Esophagus muscularis mucosa (tissue), 4 donors: ENCODE measurements around the gene UBL7. TPM values are rescaled to one million over a fixed set of nuclear protein-coding genes. Genes with fewer than 3 reads are reported as not detected.

Experiments
- DNase-seq: peaks from one replicate; pipeline ENCODE4 v3.0.0-alpha.2; 2017; ENCODE audit errors: extremely low spot score
- H3K27ac ChIP-seq, 4 donors: fragments of 200-600 bp; sonication (generic); replicated peaks in 1 of 4; 1 replicate in 3 of 4; 2 replicates in 1 of 4; pipeline ENCODE4 v1.5.1; 2016 to 2019; ENCODE audit warnings: mild to moderate bottlenecking in 1 of 4
- H3K27me3 ChIP-seq, 4 donors: fragments of 200-600 bp; sonication (generic); one replicate each; pipeline versions ENCODE4 v1.5.1 to v1.6.0; 2016 to 2019
- H3K36me3 ChIP-seq, 4 donors: fragments of 200-600 bp; sonication (generic); one replicate each; pipeline ENCODE4 v1.5.1; 2016 to 2019
- H3K4me1 ChIP-seq, 4 donors: fragments of 200-600 bp; sonication (generic); one replicate each; pipeline ENCODE4 v1.5.1; 2016 to 2019
- H3K4me3 ChIP-seq, 4 donors: fragments of 200-600 bp; sonication (generic); 1 replicate in 2 of 4; 2 replicates in 2 of 4; pipeline ENCODE4 v1.5.1; 2016 to 2019; ENCODE audit warnings: mild to moderate bottlenecking in 4 of 4, moderate library complexity in 1 of 4
- H3K9me3 ChIP-seq, 4 donors: fragments of 200-600 bp; sonication (generic); 1 replicate in 3 of 4; 2 replicates in 1 of 4; pipeline ENCODE4 v1.5.1; 2016 to 2019
- EP300 ChIP-seq: sonication (generic); formaldehyde crosslinking; IDR thresholded peaks from one replicate; pipeline ENCODE4 v1.6.1; 2017; ENCODE audit warnings: antibody characterized with exemption
- POLR2A ChIP-seq: fragments of 450-650 bp; IDR thresholded peaks from one replicate; pipeline ENCODE4 v1.6.1; 2017; ENCODE audit warnings: antibody characterized with exemption, moderate library complexity, mild to moderate bottlenecking, low read depth
- POLR2AphosphoS5 ChIP-seq, 2 donors: sonication (generic); formaldehyde crosslinking; IDR thresholded peaks; one replicate each; pipeline ENCODE4 v1.6.1; 2017; ENCODE audit warnings: antibody characterized with exemption in 2 of 2
- WGBS: methylation state at CpG from one replicate; pipeline ENCODE4 v1.1.5; 2018; 5-methylcytosine and 5-hydroxymethylcytosine counted together
- intact Hi-C: fragments of 100-400 bp; cut with DNase I; formaldehyde crosslinking; loops from one replicate; pipeline ENCODE4 v1.15.1; 2023
- total RNA-seq, 4 donors: library from RNA; depleted of rRNA; stranded (reverse); fragments of >200 nt; gene quantifications; one replicate each; pipeline versions ENCODE4 v1.1.0 to v1.2.1, GENCODE V29; 2016
- TF ChIP-seq, protein P1 (sequence below), 3 experiments: fragments of 200-600 bp in 2 of 3; fragments of 450-650 bp in 1 of 3; sonication (generic) in 2 of 3; IDR thresholded peaks; one replicate each; pipeline ENCODE4 v1.5.1; 2017 to 2019; ENCODE audit warnings: antibody characterized with exemption in 3 of 3, mild to moderate bottlenecking in 2 of 3, moderate library complexity in 1 of 3

Gene UBL7
- total RNA-seq: 10 to 100 TPM; 52.7 to 69.7 (median 60.5) TPM

DNA sequence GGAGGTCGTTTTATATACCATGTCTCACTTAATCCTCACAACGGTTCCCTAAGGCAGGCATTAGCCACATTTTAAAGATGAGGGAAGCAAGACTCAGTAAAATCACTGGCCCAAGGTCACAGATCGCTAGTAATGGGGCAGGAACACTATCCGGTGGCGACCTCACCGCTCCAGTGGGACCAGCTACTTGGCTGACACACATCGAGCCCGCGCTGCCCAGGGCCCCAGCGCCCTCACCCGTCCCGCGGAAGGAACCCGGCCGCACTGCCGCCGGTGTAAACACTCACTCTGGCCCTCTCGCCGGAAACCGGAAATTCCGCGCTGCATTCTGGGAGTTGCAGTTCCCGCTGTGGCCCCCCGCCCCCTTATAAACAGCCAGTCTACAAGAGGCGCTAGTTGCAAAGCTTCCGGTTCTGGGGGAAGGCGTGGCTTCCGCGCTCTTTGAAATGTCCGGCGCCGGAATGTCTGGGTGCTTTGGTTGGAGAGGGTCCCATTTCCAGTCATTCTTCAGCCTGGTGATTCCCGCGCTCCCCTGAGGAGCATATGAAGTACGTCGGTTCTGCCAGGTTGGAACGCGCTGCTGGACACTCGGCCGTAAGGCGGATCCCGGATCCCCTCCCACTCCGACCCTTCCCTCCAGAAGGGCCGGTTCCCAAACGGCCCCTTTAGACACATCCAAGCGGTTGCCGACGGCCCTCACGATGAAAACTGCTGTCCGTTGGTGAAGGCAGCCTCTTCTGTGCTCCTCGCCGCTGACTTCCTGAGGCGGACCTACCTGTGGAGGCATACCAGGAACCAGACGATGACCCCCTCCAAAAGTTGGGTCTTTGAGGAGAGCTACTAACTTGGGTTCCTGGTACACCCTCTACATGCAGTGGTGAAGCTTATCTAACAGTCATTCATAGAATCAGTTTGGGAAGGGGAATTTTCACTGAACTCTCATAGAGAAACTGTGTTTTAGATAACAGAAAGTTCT, at the start of gene UBL7:
Gene UBL7 (minus strand): TSS at position 290 of the 976 bp plus-strand sequence. CDS start 2,293 bp downstream, outside the sequence.
- TF ChIP-seq, protein P1, sequence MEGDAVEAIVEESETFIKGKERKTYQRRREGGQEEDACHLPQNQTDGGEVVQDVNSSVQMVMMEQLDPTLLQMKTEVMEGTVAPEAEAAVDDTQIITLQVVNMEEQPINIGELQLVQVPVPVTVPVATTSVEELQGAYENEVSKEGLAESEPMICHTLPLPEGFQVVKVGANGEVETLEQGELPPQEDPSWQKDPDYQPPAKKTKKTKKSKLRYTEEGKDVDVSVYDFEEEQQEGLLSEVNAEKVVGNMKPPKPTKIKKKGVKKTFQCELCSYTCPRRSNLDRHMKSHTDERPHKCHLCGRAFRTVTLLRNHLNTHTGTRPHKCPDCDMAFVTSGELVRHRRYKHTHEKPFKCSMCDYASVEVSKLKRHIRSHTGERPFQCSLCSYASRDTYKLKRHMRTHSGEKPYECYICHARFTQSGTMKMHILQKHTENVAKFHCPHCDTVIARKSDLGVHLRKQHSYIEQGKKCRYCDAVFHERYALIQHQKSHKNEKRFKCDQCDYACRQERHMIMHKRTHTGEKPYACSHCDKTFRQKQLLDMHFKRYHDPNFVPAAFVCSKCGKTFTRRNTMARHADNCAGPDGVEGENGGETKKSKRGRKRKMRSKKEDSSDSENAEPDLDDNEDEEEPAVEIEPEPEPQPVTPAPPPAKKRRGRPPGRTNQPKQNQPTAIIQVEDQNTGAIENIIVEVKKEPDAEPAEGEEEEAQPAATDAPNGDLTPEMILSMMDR (IDR thresholded peaks at IDR 0.05): peak; percentile 12 to 41 (median 19)
- peak; percentile 97 for TF ChIP-seq POLR2AphosphoS5 (IDR thresholded peaks at IDR 0.05)
- peak; percentile 75 for TF ChIP-seq POLR2A
- TF ChIP-seq EP300: no peak
- no peaks in the 10 kb centered on the region for H3K9me3 ChIP-seq
- 1% methylated on average over 14 of the region's 54 CpGs for whole genome bisulfite sequencing
- peaks cover 17 to 31% (median 24%) of the 10 kb centered on the region in 4 donors for H3K4me1 ChIP-seq
- H3K4me3 ChIP-seq: peak within 1 kb of the TSS; percentile 71 to 83 (median 78)
- H3K27me3 ChIP-seq: no peaks in the 10 kb centered on the region
- peak; percentile 99 for DNase-seq
- intact Hi-C loops: loop anchor here (5.0 kb wide), 2 partner anchors 81 to 151 kb away; partner anchors contain the start of gene ARID3B
- peaks cover 0 to 25% (median 22%) of the 10 kb centered on the region in 4 donors for H3K36me3 ChIP-seq
- H3K27ac ChIP-seq: peak within 1 kb of the TSS; percentile 85 to 93 (median 88)

DNA sequence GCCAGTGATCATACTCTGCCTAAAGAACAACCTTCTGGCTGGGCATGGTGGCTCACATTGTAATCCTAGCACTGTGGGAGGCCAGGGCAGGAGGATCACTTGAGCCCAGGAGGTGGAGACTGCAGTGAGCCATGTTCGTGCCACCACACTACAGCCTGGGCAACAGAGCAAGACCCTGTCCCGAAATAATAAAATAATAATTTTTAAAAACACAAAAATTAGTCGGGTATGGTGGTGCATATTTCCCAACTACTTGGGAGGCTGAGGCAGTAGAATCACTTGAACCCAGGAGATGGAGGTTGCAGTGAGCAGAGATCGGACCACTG, 45.5 kb upstream of the UBL7 start:
- WGBS: 95% methylated on average over 4 of the region's 4 CpGs
- no peak for TF ChIP-seq POLR2A
- TF ChIP-seq POLR2AphosphoS5 (IDR thresholded peaks at IDR 0.05): no peak
- TF ChIP-seq, protein P1 (IDR thresholded peaks at IDR 0.05): no peak
- TF ChIP-seq EP300: no peak
- intact Hi-C loops: no loop called here
- H3K27ac ChIP-seq: no peak overlapping the region
- H3K9me3 ChIP-seq: no peaks in the 10 kb centered on the region
- DNase-seq: no peak
- no peak overlapping the region for H3K4me3 ChIP-seq
- no peaks in the 10 kb centered on the region for H3K36me3 ChIP-seq
- H3K27me3 ChIP-seq: no peaks in the 10 kb centered on the region
- H3K4me1 ChIP-seq: no peaks in the 10 kb centered on the region

- TF ChIP-seq, protein P1 (IDR thresholded peaks at IDR 0.05): no peak
- TF ChIP-seq EP300 (no peak), POLR2A (no peak), POLR2AphosphoS5 (IDR thresholded peaks at IDR 0.05) (no peak)
- WGBS: 87% methylated on average over 6 of the region's 6 CpGs
- H3K36me3 ChIP-seq: no peaks in the 10 kb centered on the region
- H3K27me3 ChIP-seq: no peaks in the 10 kb centered on the region
- H3K4me1 ChIP-seq: no peaks in the 10 kb centered on the region
- no peaks in the 10 kb centered on the region for H3K9me3 ChIP-seq
- no peak overlapping the region for H3K27ac ChIP-seq
- intact Hi-C loops: no loop called here
- DNase-seq: no peak
- H3K4me3 ChIP-seq: no peak overlapping the region
Measured at GRCh38 chr15:74505837-74506514, 45.0 kb upstream of the UBL7 start.

DNA sequence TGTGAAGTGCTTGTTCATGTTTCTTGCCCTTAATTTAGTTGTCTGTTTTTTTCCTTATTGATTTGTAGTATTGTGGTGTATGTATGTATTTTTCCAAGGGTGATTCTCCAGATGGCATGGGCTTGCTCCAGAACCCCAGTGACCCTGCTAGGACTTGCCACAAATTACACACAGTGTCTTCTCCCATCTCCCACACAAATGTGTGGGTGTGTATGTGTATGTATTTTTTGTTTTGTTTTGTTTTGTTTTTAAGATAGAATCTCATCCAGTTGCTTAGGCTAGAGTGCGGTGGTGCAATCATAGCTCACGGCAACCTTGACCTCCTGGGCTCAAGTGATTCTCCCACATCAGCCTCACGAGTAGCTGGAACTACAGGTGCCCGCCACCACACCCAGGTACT, 43.9 kb upstream of the UBL7 start:
- intact Hi-C loops: no loop called here
- Histone ChIP-seq H3K27me3 (no peaks in the 10 kb centered on the region), H3K4me1 (no peaks in the 10 kb centered on the region), H3K9me3 (no peaks in the 10 kb centered on the region), H3K4me3 (no peak overlapping the region), H3K36me3 (no peaks in the 10 kb centered on the region), H3K27ac (no peak overlapping the region)
- no peak for DNase-seq
- 98% methylated on average over 4 of the region's 4 CpGs for WGBS
- TF ChIP-seq POLR2A (no peak), EP300 (no peak), POLR2AphosphoS5 (IDR thresholded peaks at IDR 0.05) (no peak)
- TF ChIP-seq, protein P1 (IDR thresholded peaks at IDR 0.05): no peak
